HG03159 (cell line): ENCODE results near the gene SCAI.
"Not testable (repeated sequence)": the region's sequence is repeated elsewhere in the genome, so short reads cannot be mapped to it uniquely, and the experiment has no call there.

Source experiments
- ATAC-seq: cut with Tn5 transposase; IDR thresholded peaks from one replicate; pipeline ENCODE4 v1.9.1; 2021; ENCODE audit warnings: mild to moderate bottlenecking, moderate library complexity; ENCODE audit not compliant: unreplicated experiment

The SCAI gene

DNA sequence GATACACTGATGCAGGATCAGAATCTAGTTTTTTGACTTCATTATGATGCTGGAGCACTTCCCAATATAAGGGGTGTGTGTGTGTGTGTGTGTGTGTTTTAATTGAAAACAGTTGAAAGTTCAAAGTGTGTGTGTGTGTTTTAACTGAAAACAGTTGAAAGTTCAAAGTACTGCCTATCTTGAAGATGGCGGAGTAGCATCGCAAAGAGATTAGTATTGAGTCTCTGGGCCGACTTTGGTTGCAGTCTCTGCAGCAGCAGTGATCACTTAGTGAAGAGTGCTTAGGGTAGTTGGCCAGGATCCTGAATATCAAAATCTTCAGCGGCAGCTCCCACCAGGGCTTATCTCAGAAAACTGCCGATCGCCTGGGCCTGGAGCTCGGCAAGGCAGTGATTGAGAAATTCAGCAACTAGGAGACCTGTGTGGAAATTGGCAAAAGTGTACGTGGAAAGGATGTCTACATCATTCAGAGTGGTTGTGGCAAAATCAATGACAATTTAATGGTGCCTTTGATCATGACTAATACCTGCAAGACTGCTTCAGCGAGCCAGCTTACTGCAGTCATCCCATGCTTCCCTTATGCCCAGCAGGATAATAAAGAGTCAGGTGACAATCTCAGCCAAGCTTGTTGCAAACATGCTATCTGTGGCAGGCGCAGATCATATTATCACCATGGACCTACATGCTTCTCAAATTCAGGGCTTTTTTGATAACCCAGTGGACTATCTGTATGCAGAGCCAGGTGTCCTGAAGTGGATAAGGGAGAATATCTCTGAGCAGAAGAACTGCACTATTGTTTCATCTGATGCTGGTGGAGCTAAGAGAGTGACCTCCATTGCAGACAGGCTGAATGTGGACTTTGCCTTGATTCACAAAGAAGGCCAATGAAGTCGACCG, 7.3 kb upstream of the SCAI start:
- ATAC-seq, result no peak

DNA sequence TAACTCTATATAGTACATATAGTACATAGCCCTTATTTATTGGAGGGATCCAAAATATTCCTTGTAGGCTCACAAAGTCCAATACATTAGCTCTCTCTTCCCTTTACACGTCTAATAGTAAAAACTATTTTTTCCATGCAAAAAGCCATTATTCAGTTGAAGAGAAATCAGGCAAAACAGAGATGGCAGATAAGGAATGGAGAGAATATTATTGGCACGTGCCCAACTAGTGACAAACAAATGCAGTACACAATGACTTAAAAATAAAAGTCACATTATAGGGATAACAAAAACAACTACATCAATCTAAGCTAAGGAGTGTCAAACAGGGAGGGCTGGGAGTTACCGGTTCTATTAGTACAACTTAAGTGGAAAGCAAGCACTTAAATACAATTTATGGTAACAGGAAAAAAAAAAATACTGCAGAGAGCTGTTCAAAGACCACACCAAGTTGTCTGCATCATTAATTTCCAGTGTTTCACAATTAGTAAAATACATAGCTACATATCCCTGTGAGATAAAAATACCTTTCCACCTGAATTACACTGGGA, 4.1 kb upstream of the SCAI start:
- no peak for ATAC-seq

DNA sequence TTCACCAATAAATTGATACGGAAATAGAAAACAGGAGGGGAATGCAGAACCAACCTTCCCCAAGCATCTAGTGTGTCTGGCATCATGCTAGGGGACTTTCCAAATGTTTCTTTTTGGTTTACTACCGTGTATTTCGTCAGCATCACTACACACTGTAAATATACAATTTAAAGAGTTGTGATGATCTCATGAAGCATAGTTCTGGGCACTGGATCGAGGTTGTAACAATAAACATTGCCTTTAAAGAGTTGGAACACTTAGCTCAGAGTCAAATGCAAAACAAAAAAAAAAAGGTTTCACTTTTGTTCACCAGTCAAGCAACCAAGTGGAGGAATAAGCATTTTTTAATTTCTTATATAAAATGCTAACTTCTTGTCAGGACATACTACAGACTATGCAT, 2.9 kb upstream of the SCAI start:
- no peak for ATAC-seq

DNA sequence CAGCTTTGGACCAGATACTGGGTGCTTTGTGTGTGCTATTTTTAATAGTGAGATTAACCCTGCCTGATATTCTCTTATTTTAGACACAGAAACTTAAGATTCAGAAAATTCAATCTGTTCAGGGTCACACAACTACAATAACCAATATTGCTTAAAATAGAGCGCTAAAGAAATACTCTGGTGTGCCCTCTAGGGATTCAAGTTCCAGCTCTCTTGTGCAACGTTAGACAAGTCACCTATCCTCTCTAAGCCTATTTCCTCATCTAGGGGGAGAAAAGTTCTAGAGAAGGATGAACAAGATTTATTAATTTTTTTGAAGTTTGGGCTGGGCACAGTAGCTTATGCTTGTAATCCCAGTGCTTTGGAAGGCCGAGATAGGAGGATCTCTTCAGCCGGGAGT, 2.1 kb upstream of the SCAI start:
- ATAC-seq, result no peak

DNA sequence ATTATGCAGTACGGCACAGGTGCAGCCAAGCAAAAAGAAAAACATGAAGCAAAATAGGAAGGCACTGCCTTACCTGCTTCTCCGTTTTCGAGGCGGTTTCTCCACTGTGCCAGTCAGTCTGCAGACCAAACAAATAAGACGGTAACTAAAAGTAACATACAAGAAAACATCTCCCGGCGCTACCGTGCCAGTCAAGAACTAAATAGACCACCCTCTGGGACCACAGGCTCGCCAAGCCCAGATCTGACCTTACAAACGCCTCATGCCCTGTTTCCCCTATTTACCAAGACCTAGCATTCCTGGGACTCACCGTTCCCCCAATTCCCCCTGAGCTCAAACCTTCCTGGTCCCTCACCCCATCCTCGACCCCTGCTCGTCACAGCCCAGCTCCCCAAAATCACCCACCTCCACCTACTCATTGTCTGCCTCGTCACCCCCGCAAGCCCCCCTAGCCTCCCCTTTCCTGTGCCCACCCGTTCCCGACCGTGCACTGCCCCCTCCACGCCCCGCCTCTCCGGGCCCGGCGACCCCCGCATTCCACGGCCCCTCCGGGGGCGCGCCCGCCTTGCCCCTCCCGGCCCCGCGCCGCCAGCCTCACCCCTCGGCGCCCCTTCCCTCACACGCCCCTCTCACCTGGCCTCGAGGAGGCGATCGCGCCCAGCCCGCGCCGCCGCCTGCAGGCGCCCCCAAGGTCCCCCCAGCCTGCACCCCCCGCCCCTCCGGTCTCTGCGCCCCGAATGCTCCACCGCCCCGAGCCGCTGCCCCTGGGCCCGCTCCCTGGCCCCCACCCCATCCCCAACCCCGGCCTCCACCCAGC, 560 bp downstream of the SCAI start:
- peak; percentile 16 for ATAC-seq

DNA sequence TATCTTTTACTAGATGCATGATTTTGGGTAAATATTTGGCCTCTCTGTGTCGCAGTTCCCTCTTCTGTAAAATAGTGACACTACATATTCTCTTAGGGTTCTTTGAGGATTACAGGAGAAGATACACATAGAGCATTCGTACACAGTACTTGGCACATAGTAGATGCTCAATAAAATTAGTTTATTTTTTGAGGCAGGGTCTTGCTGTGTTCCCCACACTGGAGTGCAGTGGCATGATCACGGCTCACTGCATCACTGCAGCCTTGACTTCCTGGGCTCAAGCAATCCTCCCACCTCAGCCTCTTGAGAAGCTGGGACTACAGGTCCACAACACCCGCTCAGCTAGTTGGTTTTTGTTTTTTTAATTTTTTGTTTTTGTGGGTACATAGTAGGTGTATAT, 1.6 kb downstream of the SCAI start:
- no peak for ATAC-seq

DNA sequence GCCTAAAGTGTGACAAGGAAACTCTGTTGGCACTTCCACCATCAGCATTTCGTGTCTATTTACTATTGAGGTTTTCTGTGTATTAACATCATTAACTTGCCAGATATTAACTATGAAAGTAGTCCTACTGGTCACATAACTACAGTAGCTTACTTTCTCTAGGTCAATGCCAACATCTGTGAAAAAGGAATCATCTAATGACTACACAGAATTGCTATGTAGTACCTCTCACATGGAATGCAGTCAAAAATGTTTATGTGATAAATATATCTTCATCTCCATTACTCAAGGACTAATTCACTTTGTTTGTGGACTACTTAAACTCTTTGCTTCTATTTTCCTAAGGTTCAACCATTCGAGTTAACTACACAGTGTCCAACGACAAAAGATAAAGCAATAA, 2.1 kb downstream of the SCAI start:
- ATAC-seq, result no peak

DNA sequence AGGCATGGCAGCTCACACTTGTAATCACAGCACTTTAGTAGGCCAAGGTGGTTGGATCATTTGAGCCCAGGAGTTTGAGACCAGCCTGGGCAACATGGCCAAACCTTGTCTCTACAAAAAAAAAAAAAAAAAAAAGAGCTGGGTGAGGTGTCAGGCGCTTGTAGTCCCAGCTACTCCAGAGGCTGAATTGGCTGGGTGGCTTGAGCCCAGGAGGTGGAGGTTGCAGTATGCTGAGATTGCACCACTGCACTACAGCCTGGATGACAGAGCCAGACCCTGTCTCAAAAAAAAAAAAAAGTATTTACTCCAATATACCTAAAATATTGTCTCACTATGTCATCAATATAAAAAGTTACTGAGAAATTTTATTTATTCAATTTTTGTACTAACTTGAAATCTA, 2.8 kb downstream of the SCAI start:
- ATAC-seq, result no peak

DNA sequence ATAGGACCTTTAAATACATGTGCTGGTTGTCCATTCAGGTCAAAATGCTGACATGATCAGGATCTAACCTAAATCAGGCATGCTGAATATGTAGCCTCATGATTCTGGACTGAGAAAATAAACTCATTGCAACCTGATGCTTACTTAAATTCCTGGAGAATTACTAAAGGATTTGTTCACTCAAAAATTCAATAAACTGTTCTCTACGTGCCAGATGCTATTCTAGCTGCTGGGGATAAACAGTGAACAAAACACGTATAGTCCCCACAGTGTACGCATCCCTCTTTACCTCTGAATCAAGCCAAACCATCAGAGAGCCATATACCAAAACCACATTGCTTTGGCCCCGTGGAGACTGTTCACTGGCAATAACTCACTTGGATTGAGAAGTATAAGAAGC, 6.1 kb downstream of the SCAI start:
- ATAC-seq, result no peak

DNA sequence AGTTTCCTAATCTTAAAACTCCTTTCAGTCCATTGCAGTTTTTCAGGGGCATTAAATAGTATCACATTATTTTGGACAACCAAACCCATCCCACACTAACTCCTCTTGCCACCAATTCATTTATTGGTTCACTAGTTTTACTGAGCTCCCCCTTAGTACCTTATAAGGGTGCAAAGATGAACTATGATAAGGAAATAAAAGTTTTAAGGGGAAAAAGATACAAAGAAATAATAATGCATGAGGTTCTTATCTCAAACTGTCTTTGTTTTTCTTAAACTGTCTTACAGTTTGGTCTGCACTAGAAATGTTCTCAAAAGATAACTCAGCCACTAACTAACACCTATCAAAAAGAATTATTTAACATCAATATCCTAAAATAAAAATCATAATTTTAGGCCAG, 8.4 kb downstream of the SCAI start:
- ATAC-seq, result no peak

DNA sequence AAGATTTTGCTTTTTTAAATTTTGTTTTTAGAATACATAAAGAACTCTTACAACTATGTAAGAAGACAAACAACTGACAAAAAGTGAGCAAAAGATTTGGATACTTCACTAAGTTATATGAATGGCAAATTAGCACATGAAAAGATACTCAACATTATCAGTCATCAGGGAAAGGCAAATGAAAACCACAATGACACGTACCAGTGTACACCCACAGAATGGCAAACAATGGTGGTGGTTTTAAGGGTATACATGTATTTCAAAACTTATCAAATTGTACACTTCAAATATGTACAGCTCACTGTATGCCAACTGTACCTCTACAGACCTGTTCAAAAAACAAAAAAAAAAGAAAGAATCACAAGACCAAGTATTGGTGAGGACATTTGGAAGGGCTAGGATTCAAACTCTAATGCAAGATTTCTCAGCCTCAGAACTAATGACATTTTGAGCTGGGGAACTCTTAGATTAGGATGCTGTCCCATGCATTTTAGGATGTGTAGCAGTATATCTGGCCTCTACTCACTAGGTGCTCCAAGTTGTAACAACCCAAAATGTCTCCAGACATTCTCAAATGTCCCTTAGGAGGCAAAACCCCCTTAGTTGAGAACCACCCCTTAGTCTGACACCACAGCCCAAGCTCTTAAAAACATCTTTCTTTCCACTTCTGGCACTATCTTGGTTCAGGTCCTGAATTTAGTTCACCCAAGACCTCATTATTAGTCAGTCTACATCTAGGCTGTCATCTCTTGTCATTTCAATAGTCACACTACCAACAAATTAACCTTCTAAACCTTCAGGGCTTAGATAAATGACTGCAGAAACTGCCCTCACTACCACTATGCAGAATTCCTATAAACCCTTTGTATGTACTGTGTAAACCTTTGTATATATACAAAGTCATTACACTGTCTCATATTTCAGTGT, 9.7 kb downstream of the SCAI start:
- no peak for ATAC-seq

DNA sequence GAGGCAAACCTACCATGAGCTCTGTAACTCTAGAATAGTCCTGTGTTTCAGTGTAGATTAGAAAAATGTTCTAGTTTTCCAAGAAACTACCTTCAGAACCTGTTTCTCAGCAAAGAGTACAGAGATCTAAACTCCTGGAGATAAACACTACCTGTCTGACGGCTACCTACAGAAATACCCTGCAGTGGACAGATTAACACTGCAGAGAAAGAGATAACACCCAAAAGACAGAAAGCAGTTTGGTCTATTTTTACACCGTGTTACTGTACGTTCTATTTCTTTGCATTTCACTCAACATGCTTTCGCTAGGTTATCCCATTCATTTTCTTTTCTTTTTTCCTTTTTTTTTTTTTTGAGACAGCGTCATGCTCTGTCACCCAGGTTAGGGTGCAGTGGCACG, 11.6 kb downstream of the SCAI start:
- ATAC-seq, result no peak

DNA sequence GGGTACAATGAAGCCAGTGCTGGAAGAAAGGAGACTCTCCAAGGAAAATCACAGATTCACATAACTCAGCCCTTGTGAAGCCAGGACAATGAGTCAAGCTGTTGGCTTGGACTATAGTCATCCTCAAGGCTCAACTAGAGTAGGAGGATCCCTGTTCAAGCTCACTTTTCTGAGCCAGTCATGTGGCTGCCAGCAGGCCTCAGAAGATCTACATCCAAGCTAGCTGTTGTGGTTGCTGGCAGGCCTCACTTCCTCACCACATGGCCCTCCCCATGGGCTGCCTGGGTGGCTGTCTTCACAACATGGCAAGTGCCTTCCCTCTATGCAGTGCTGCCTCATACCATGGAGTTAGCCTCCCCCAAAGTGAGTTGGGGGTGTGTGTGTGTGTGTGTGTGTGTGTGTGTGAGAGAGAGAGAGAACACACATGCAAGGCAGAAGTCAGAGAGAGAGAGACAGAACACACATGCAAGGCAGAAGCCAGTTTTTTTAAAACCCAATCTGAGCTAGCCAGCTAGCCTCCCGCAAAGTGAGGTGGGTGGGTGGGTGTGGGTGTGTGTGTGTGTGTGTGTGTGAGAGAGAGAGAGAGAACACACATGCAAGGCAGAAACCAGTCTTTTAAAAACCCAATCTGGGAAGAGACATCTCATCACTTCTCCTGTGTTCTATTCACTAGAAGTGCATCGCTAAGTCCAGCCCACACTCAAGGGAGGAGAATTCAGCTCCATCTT, 17.1 kb downstream of the SCAI start:
- peak; percentile 79 for ATAC-seq

DNA sequence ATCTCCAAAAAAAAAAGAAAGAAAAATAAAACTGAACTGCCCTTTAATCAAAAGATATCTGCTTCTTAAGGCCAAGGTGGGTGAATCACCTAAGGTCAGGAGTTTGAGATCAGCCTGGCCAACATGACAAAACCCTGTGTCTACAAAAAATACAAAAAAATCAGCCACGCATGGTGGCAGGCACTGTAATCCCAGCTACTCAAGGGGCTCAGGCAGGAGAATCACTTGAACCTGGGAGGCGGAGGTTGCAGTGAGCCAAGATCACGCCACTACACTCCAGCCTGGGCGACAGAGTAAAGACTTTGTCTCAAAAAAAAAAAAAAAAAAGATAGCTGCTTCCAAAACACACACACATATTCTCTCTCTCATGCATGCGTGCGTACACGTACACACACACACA, 17.8 kb downstream of the SCAI start:
- no peak for ATAC-seq

DNA sequence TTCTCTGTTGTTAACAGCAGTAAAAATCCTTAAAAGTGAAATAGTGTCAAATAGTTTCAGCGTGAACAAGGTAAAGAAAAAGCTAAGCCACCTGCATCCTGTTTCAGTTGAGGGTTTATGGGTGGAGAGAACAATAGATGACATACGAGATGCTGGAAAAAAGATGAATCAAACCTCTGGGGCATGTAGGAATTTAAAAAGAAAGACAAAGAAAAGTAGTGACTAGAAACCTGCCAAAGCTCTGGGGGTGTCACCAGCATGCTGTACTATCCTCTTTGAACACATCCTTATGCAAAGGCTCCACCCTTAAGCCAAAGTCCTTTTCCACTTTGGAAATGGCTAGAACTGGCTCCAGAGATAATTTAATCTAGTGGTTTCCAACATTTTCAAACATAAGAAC, 22.2 kb downstream of the SCAI start:
- no peak for ATAC-seq

DNA sequence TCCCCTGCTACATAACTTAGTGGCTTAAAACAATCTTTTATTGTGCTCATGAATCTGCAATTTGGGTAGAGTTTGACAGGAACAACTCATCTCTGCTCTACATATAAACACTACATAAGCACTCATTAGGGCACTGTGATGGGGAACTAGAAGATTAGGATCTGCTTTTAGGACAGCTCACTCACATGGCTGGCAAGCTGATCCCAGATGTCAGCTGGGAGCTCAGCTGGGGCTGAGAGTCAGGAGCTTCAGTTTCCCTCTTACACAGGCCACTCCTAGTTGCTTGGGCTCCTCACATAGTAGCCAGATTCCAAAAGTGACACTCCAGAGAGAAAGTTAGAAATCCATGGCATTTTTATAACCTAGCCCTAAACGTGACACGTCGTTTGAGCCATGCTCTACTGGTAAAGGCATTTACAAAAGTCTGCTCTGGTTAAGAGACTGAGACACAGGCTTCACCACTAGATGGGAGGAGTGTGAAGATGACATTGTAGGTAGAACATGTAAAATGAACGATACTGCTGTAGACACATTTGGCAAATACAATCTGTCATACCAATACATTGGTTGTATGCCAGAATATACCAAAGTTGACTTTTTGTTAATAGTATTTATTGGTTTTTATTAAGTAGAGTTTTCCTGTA, 23.6 kb downstream of the SCAI start:
- no peak for ATAC-seq

DNA sequence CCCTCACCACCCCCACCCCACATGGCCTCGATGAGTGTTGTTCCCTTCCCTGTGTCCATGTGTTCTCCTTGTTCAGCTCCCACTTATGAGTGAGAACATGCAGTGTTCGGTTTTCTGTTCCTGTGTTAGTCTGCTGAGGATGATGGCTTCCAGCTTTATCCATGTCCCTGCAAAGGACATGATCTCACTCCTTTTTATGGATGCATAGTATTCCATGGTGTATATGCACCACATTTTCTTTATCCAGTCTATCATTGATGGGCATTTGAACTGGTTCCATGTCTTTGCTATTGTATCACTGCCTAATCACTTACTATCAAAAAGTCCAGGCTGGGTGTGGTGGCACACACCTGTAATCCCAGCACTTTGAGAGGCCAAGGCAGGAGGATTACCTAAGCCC, 24.6 kb downstream of the SCAI start:
- ATAC-seq, result not testable (repeated sequence)

DNA sequence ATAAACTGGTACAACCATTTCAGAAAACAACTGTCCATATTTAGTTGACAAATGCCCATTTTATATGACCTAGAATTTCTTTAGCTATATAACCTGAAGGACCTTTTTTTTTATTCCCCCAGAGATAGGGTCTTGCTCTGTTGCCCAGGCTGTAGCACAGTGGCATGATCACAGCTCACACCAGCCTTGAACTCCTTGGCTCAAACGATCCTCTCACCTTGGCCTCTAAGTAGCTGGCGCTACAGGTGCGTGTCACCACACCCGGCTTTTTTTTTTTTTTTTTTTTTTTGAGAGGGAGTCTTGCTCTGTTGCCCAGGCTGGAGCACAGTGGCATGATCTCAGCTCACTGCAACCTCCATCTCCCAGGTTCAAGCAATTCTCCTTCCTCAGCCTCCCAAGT, 28.8 kb downstream of the SCAI start:
- not testable (repeated sequence) for ATAC-seq

DNA sequence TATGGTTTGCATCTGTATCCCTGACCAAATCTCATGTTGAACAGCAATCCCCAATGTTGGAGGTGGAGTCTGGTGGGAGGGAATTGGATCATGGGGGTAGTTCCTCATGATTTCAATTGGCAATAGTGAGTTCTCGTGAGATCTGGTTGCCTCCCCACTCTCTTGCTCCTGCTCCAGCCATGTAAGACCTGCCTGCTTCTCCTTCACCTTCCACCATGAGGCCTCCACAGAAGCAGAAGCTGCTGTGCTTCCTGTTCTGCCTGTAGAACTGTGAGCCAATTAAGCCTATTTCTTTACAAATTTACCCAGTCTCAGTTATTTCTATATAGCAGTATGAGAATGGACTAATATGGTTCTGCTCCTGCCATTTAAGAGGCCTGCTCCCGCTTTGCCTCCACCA, 32.9 kb downstream of the SCAI start:
- no peak for ATAC-seq

DNA sequence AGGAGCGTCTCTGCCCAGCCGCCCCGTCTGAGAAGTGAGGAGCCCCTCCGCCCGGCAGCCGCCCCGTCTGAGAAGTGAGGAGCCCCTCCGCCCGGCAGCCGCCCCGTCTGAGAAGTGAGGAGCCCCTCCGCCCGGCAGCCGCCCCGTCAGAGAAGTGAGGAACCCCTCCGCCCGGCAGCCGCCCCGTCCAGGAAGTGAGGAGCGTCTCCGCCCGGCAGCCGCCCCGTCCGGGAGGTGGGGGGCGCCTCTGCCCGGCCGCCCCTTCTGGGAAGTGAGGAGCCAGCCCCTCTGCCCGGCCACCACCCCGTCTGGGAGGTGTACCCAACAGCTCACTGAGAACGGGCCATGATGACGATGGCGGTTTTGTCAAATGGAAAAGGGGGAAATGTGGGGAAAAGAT, 34.8 kb downstream of the SCAI start:
- not testable (repeated sequence) for ATAC-seq
